Hepatocyte (in vitro differentiated cells): Measurements from ENCODE around the gene PTPRN2. TPM values are rescaled to one million over a fixed set of nuclear protein-coding genes. Genes with fewer than 3 reads are reported as not detected.

Source experiments
- DNase-seq: peaks from one replicate; pipeline ENCODE4 v3.0.0-alpha.2; 2016; ENCODE audit warnings: low spot score
- H2AFZ ChIP-seq: fragments of 200-600 bp; sonication (generic); 2 replicates; pipeline ENCODE4 v1.6.0; 2016; ENCODE audit warnings: antibody characterized with exemption, mild to moderate bottlenecking
- H3K27ac ChIP-seq: fragments of 200-600 bp; sonication (generic); 2 replicates; pipeline ENCODE4 v1.5.1; 2016; ENCODE audit warnings: mild to moderate bottlenecking
- H3K27me3 ChIP-seq: fragments of 200-600 bp; sonication (generic); 2 replicates; pipeline ENCODE4 v1.6.1; 2016
- H3K36me3 ChIP-seq: fragments of 200-600 bp; sonication (generic); replicated peaks from 2 replicates; pipeline ENCODE4 v1.5.1; 2016; ENCODE audit warnings: low read depth; ENCODE audit not compliant: insufficient read depth
- H3K4me1 ChIP-seq: fragments of 200-600 bp; sonication (generic); 2 replicates; pipeline ENCODE4 v1.5.1; 2016; ENCODE audit warnings: mild to moderate bottlenecking, moderate library complexity; ENCODE audit not compliant: insufficient read depth
- H3K4me2 ChIP-seq: fragments of 200-600 bp; sonication (generic); 2 replicates; pipeline ENCODE4 v1.6.0; 2016
- H3K4me3 ChIP-seq: fragments of 200-600 bp; sonication (generic); 2 replicates; pipeline ENCODE4 v1.5.1; 2016; ENCODE audit warnings: mild to moderate bottlenecking
- H3K79me2 ChIP-seq: fragments of 200-600 bp; sonication (generic); 2 replicates; pipeline ENCODE4 v1.6.0; 2017; ENCODE audit warnings: mild to moderate bottlenecking
- H3K9me2 ChIP-seq: fragments of 200-600 bp; sonication (generic); replicated peaks from 2 replicates; pipeline ENCODE4 v1.6.0; 2017; ENCODE audit warnings: mild to moderate bottlenecking; ENCODE audit not compliant: insufficient read depth
- H3K9me3 ChIP-seq: fragments of 200-600 bp; sonication (generic); 2 replicates; pipeline ENCODE4 v1.5.1; 2016; ENCODE audit warnings: low read depth, mild to moderate bottlenecking
- H4K20me1 ChIP-seq: fragments of 200-600 bp; sonication (generic); 2 replicates; pipeline ENCODE4 v1.6.0; 2016; ENCODE audit warnings: mild to moderate bottlenecking; ENCODE audit not compliant: insufficient read depth, poor library complexity, severe bottlenecking
- EZH2 ChIP-seq: fragments of 200-600 bp; sonication (generic); IDR thresholded peaks from 2 replicates; pipeline ENCODE4 v1.6.1; 2016; ENCODE audit warnings: antibody characterized with exemption, mild to moderate bottlenecking, borderline replicate concordance
- EZH2phosphoT487 ChIP-seq: fragments of 200-600 bp; sonication (generic); IDR thresholded peaks from one replicate; pipeline ENCODE4 v1.6.1; 2018; ENCODE audit warnings: antibody characterized with exemption, mild to moderate bottlenecking, low read depth, moderate library complexity; ENCODE audit not compliant: unreplicated experiment, severe bottlenecking
- WGBS: methylation state at CpG from one replicate; pipeline ENCODE4 v1.1.6; 2016; ENCODE audit warnings: low lambda C conversion rate; ENCODE audit errors: missing lambda C conversion rate; 5-methylcytosine and 5-hydroxymethylcytosine counted together
- polyA plus RNA-seq: library from polyadenylated mRNA; unstranded; fragments of >200 nt; fragmentation: Nextera tagmentation; extraction: Ambion mirVana; gene quantifications from 2 replicates; pipeline ENCODE4 v1.2.1, GENCODE V29; 2016
- total RNA-seq: library from RNA; depleted of rRNA; stranded (reverse); fragments of >200 nt; gene quantifications from 2 replicates; pipeline ENCODE4 v1.2.3, GENCODE V29; 2014
- TF ChIP-seq, protein P1 (sequence below): fragments of 200-600 bp; sonication (generic); IDR thresholded peaks from 2 replicates; pipeline ENCODE4 v1.5.1; 2016; ENCODE audit warnings: antibody characterized with exemption, mild to moderate bottlenecking; ENCODE audit not compliant: poor library complexity

PTPRN2 gene
- total and polyA plus RNA-seq, 2 experiments from 2014 or later, result 2.1 to 3.3 TPM

DNA sequence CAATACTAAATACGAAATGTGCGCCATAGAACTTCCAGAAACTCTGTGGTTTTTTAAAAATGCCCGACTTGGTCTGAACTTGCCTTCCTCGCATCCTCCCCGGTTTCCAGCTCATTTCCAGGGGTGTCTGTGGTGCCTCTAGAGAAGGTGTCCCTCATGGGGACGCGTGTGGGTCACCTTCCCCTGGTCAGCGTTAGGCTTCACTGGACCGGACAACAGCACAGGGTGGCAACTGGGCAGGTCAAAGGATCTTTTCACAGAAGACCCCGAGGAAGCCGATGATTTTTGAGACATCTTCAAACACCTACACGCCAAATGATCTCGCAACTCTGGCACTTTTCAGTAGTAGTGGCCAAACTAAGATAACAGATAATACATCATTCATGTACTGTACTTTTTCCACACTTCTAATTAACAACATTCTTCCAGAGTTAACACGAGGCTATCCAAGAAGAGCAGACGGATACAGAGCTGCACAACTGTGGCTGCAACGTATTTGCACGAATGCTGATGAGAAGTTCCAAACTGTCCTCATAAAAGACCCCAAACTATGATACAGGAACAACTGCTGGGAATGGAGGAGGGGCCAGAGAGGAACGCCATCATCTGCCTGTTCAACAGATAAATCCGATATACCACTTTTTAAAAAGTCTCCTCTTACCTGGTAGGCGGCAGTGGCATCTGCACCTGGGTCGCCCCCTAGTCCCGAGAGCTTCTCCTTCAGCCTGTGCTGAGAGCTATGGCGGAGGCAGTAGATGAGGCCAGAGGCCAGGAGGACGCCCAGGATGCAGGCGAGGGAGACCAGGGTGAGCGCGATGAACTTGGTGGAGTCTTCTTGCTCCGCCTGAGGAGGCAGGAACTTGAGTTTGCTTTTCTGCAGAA lies 905.3 kb downstream of the PTPRN2 start:
- no peaks in the 10 kb centered on the region for H3K4me1 ChIP-seq
- H3K27me3 ChIP-seq, result peaks cover 97% of the 10 kb centered on the region
- TF ChIP-seq EZH2phosphoT487 (no peak), EZH2 (peak; percentile 59)
- TF ChIP-seq, protein P1, sequence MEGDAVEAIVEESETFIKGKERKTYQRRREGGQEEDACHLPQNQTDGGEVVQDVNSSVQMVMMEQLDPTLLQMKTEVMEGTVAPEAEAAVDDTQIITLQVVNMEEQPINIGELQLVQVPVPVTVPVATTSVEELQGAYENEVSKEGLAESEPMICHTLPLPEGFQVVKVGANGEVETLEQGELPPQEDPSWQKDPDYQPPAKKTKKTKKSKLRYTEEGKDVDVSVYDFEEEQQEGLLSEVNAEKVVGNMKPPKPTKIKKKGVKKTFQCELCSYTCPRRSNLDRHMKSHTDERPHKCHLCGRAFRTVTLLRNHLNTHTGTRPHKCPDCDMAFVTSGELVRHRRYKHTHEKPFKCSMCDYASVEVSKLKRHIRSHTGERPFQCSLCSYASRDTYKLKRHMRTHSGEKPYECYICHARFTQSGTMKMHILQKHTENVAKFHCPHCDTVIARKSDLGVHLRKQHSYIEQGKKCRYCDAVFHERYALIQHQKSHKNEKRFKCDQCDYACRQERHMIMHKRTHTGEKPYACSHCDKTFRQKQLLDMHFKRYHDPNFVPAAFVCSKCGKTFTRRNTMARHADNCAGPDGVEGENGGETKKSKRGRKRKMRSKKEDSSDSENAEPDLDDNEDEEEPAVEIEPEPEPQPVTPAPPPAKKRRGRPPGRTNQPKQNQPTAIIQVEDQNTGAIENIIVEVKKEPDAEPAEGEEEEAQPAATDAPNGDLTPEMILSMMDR, result no peak

DNA sequence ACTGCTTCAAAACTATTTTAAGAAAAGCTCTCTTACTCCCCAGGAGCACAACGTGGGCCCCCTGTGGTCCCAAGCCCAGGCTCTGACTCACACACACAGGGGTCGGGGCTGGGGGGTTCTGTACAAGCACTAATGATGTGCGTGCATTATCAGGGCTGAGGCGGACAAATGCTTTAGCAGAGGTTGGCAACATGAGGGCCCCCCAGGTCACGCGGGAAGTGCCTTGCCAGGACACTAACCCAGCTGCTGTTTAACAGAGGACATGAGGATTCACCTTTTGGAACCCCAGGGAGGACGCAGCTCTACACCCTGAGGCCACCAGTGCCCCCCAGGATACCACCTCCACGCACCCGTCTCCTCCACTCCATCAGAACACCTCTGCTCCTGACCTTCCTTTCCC lies 908.0 kb downstream of the PTPRN2 start:
- Histone ChIP-seq H3K79me2 (no peaks in the 10 kb centered on the region), H3K27ac (no peak overlapping the region), H3K4me2 (no peak overlapping the region), H3K4me1 (no peaks in the 10 kb centered on the region), H2AFZ (no peak overlapping the region), H3K9me2 (no peaks in the 10 kb centered on the region), H3K36me3 (no peaks in the 10 kb centered on the region), H3K27me3 (peaks cover 93% of the 10 kb centered on the region), H4K20me1 (no peaks in the 10 kb centered on the region), H3K9me3 (no peaks in the 10 kb centered on the region), H3K4me3 (no peak overlapping the region)
- WGBS, result 29% methylated on average over 9 of the region's 9 CpGs
- no peak for DNase-seq
- TF ChIP-seq EZH2, result no peak
- TF ChIP-seq, protein P1, result no peak
- no peak for TF ChIP-seq EZH2phosphoT487

More for the DNA sequence above, 905.3 kb downstream of the PTPRN2 start:
- H3K9me2 ChIP-seq, result no peaks in the 10 kb centered on the region
- H3K27ac ChIP-seq, result no peak overlapping the region
- H3K36me3 ChIP-seq, result no peaks in the 10 kb centered on the region
- H4K20me1 ChIP-seq, result no peaks in the 10 kb centered on the region
- no peak overlapping the region for H2AFZ ChIP-seq
- no peak overlapping the region for H3K4me3 ChIP-seq
- no peaks in the 10 kb centered on the region for H3K9me3 ChIP-seq
- DNase-seq, result no peak
- no peak overlapping the region for H3K4me2 ChIP-seq
- H3K79me2 ChIP-seq, result no peaks in the 10 kb centered on the region
- 42% methylated on average over 28 of the region's 28 CpGs for WGBS

GRCh38 chr7:157678501-157678900 lies 909.1 kb downstream of the PTPRN2 start:
- H3K9me3 ChIP-seq, result no peaks in the 10 kb centered on the region
- H3K36me3 ChIP-seq, result no peaks in the 10 kb centered on the region
- no peak for DNase-seq
- H2AFZ ChIP-seq, result no peak overlapping the region
- no peaks in the 10 kb centered on the region for H3K79me2 ChIP-seq
- H3K27me3 ChIP-seq, result peaks cover 85% of the 10 kb centered on the region
- TF ChIP-seq EZH2phosphoT487 (no peak), EZH2 (no peak)
- TF ChIP-seq, protein P1, result no peak
- no peak overlapping the region for H3K27ac ChIP-seq
- no peaks in the 10 kb centered on the region for H3K9me2 ChIP-seq
- no peak overlapping the region for H3K4me3 ChIP-seq
- WGBS, result 22% methylated on average over 9 of the region's 9 CpGs
- no peaks in the 10 kb centered on the region for H4K20me1 ChIP-seq
- no peaks in the 10 kb centered on the region for H3K4me1 ChIP-seq
- H3K4me2 ChIP-seq, result no peak overlapping the region
